Activated CD8-positive, alpha-beta memory T cell treated with anti-CD3 and anti-CD28 coated beads for 4 hours (primary cell): Measurements from ENCODE around the gene KCNG2.
"Not testable (repeated sequence)": the region's sequence is repeated elsewhere in the genome, so short reads cannot be mapped to it uniquely, and the experiment has no call there.

Source experiments
- DNase-seq, 2 donors: peaks; one replicate each; pipeline ENCODE4 v3.0.0-alpha.2; 2020; ENCODE audit warnings: low read depth in 2 of 2

KCNG2 gene

DNA sequence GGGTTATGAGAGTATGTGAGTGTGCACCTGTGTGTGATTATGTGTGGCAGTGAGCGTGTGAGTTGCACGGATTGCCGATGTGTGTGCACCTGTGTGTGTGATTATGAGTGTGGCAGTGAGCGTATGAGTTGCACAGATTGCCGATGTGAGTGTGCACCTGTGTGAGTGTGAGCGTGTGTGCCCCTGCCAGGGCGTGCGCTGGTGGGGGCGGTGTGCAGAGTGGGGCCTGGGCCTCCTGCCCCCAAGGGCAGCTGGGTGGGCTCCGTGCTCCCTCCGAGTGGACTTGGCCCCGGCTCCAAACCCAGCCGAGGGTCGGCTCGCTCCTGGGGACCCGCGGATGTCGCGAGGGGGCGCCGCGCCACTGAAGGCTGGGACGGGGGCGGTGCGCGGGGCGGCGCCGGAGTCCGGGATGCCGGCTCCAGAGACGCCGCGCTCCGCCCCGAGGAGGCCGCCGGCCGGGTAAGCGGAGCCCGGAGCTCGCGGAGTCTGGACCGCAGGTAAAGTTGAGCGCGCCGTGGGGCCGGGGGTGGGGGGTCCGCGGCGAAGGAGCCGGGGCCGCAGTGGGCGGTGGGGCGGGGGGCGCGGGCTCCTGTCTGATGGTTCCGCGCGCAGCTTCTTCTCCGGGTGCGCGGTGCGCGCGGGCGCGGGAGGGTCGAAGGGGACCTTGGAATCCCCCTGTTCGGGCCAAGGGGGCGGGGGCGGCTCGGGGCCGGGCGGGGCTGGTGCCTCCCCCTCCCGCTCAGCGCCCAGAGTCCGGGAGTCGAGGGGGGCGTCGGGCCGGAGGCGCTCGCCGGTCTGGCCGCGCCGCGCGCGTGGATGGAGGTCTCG lies at the start of gene KCNG2:
KCNG2 (plus strand) TSS at position 421 of the 828 bp plus-strand sequence. CDS start 65,730 bp downstream, outside the sequence.
- no peak for DNase-seq

GRCh38 chr18:79748321-79749180 lies 49.2 kb upstream of the KCNG2 start:
- DNase-seq: no peak

DNA sequence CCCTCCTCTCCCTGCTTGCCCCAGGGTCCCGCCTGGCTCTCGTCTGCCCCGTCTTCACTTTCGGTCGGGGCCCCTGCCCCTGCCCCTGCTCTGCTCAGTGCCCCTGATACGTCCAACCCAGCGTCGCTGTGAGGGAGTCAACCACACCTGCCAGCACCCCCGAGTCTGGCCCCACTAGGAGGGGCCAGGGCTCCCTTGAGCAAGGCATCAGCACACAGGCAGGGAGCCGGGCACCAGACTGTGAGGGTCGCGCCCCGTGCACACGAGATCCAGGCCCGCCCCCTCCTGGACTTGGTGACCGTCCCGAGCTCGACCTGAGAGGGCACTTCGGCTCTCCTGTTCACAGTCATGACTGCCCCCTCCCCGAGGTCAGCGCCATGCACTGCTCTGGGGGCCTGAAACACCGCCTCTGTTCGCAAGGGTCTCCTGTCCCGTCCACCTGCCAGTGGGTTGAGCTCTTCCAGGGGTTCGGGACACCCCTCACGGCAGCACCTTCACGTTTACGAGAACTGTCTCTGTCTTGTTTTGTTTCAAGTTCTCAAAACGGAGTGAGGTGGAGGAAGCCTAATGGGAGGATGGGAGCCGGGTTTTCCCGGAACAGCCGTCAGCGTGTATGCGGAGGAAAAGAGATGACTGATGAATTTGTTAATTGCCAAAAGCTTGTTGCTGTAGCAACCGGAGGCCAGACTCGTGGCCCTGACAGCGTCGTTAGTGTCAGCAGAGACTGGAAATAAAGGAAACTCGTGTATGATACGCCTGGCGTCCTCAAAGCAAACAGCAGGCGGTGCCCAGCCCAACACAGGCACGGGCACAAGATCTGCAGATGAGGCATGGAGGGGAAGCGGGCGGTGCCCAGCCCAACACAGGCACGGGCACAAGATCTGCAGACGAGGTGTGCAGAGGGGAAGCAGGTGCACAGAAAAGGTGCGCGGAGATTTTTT lies 48.2 kb upstream of the KCNG2 start:
- DNase-seq: no peak

GRCh38 chr18:79750980-79751571 lies 46.7 kb upstream of the KCNG2 start:
- no peak for DNase-seq

DNA sequence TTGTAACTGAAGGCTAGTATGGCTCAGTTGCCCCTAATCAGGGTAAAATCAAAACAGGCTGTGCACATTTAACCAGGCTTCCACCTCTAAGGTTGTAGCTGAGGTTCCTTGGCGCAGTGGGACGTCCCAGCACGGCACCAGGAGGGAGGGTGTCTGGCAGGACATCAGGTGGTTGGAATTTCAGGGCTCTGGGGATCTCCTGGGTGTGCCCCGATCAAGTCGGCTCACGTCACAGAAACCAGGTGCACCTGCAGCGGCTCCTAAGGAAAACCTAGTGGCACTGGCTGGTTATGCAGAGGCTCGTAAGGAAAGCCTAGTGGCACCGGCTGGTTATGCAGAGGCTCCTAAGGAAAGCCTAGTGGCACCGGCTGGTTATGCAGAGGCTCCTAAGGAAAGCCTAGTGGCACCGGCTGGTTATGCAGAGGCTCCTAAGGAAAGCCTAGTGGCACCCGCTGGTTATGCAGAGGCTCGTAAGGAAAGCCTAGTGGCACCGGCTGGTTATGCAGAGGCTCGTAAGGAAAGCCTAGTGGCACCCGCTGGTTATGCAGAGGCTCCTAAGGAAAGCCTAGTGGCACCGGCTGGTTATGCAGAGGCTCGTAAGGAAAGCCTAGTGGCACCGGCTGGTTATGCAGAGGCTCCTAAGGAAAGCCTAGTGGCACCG lies 45.7 kb upstream of the KCNG2 start:
- not testable (repeated sequence) for DNase-seq

DNA sequence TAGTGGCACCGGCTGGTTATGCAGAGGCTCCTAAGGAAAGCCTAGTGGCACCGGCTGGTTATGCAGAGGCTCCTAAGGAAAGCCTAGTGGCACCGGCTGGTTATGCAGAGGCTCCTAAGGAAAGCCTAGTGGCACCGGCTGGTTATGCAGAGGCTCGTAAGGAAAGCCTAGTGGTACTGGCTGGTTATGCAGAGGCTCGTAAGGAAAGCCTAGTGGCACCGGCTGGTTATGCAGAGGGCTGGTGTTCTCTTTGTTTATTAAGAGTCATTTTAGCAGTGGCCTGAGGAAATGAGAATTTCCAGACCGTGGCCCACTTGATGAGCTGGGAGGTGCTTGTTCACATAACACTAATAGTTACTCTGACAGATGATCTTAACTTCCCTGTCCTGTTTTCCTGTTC lies 44.8 kb upstream of the KCNG2 start:
- not testable (repeated sequence) for DNase-seq

GRCh38 chr18:79753391-79753851 lies 44.3 kb upstream of the KCNG2 start:
- no peak for DNase-seq

GRCh38 chr18:79754022-79754761 lies 43.5 kb upstream of the KCNG2 start:
- DNase-seq: no peak

DNA sequence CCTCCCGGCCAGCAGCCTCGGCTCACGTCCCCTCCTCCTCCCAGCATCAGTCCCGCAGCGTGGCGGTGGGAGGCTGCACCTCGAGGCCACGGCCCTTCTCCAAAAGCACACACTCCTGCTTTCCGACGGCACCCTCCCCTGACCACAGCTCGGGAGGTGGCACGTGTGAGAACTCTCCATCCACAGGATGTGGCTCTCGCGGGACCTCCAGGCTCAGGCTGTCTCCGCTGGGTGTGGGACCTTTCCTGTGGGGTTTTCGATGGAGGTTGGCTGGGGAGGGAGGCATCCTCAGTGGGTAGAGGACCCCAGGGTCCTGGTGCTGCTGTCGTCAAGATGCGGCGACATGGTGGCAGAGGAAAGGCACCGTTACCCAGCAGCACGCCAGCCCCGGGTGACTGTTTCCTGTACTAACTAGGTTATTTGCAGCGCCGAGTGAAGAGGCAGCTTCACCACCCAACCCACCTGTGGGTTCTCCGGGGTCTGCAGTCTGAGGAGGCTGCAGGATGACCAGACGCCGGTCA lies 42.8 kb upstream of the KCNG2 start:
- DNase-seq: no peak

- DNase-seq: no peak
Measured at GRCh38 chr18:79755496-79756142, 42.1 kb upstream of the KCNG2 start.

DNA sequence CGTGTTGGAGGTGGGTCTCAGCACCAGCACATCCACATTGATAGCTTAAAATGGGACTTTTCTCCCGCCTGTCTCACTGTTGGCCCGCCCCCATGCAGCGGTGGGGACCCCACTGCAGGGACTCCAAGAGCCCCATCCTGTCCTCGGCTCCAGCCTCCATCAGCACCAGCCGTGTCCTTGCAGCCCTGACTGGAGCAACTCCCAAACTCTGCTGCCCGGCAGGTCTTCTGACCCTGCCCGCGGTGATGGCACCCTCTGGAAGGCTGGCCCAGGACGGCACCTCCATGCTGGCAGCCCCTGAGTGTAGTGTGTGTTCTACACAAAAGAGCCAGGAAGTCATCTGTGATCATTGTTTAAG lies 41.6 kb upstream of the KCNG2 start:
- no peak for DNase-seq

- DNase-seq: no peak
Measured at GRCh38 chr18:79756826-79757225, 40.9 kb upstream of the KCNG2 start.

- no peak for DNase-seq
Measured at GRCh38 chr18:79760348-79760747, 37.4 kb upstream of the KCNG2 start.

DNA sequence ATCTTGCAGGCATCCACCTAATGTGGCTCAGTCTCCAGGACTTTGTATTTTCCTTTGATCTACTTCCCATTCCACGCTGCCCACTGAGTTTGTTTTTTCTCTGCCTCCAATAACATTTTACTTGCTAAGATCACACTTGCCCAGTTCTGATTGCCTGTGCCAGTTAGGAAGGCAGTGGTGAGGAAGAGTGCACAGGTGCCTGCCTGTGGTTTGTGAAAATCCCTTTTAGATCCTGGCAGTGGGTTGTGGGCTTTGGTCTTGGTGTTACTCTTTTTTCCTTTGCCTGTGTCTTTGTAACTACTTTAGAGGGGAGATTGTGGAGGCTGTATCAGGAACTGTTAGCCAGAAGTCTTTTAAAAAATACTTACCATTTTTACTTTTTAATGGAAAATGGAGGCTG lies 36.9 kb upstream of the KCNG2 start:
- no peak for DNase-seq

GRCh38 chr18:79763407-79763806 lies 34.3 kb upstream of the KCNG2 start:
- no peak for DNase-seq

DNA sequence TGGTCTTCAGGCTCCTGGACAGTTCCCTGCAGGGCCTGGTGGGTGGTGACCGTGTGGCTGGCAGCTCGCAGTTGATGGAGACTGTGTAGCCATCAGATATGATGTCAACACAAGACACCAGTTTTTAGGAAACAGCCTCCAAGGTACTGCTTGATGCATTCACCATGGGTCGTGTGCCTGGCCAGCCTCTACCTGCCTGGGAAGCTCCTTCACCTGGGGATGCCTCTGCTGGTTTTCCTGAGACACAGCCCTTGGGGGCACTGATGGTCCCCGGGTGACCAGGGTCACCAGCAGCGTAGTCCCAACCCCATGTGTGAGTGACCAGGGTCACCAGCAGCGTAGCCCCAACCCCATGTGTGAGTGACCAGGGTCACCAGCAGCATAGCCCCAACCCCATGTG lies 33.6 kb upstream of the KCNG2 start:
- DNase-seq: no peak

- no peak for DNase-seq
Measured at GRCh38 chr18:79765491-79766245, 32.1 kb upstream of the KCNG2 start.

- DNase-seq: no peak
Measured at GRCh38 chr18:79766308-79766707, 31.4 kb upstream of the KCNG2 start.

GRCh38 chr18:79768745-79769144 lies 29.0 kb upstream of the KCNG2 start:
- DNase-seq: no peak
